HEK293T (cell line): Measurements from ENCODE around the gene SIK2.

Experiments used
- BHLHE40 ChIP-seq: fragments of 450-650 bp; IDR thresholded peaks from 2 replicates; pipeline ENCODE4 v1.6.1; 2016; ENCODE audit warnings: mild to moderate bottlenecking, moderate library complexity, borderline replicate concordance
- CTBP1 ChIP-seq: fragments of 450-650 bp; IDR thresholded peaks from 2 replicates; pipeline ENCODE4 v1.6.1; 2016; ENCODE audit warnings: borderline replicate concordance
- ELF4 ChIP-seq: fragments of 450-650 bp; IDR thresholded peaks from 2 replicates; pipeline ENCODE4 v1.6.1; 2017; ENCODE audit warnings: antibody characterized with exemption
- FOXK2 ChIP-seq: fragments of 450-650 bp; IDR thresholded peaks from 2 replicates; pipeline ENCODE4 v1.6.1; 2016; ENCODE audit warnings: mild to moderate bottlenecking
- FOXM1 ChIP-seq: fragments of 450-650 bp; IDR thresholded peaks from 2 replicates; pipeline ENCODE4 v1.6.1; 2017; ENCODE audit warnings: mild to moderate bottlenecking, borderline replicate concordance
- HDGF ChIP-seq: fragments of 450-650 bp; IDR thresholded peaks from 2 replicates; pipeline ENCODE4 v1.6.1; 2017; ENCODE audit warnings: antibody characterized with exemption, borderline replicate concordance
- L3MBTL2 ChIP-seq: fragments of 450-650 bp; conservative IDR thresholded peaks from 2 replicates; pipeline ENCODE4 v1.6.1; 2016; ENCODE audit warnings: mild to moderate bottlenecking
- LEF1 ChIP-seq: fragments of 450-650 bp; IDR thresholded peaks from 2 replicates; pipeline ENCODE4 v1.6.1; 2017; ENCODE audit warnings: mild to moderate bottlenecking, borderline replicate concordance
- NFRKB ChIP-seq: fragments of 450-650 bp; IDR thresholded peaks from 2 replicates; pipeline ENCODE4 v1.6.1; 2016; ENCODE audit warnings: mild to moderate bottlenecking, moderate library complexity
- PKNOX1 ChIP-seq: fragments of 450-650 bp; IDR thresholded peaks from 2 replicates; pipeline ENCODE4 v1.6.1; 2016
- SP1 ChIP-seq: fragments of 450-650 bp; IDR thresholded peaks from 2 replicates; pipeline ENCODE4 v1.6.1; 2017
- SUZ12 ChIP-seq: fragments of 450-650 bp; IDR thresholded peaks from 2 replicates; pipeline ENCODE4 v1.6.1; 2016; ENCODE audit warnings: mild to moderate bottlenecking
- TARDBP ChIP-seq: fragments of 450-650 bp; IDR thresholded peaks from 2 replicates; pipeline ENCODE4 v1.6.1; 2016

- TF ChIP-seq HDGF, result no peak
- no peak for TF ChIP-seq CTBP1
- TF ChIP-seq FOXM1, result no peak
- no peak for TF ChIP-seq NFRKB
- no peak for TF ChIP-seq LEF1
- no peak for TF ChIP-seq FOXK2
- no peak for TF ChIP-seq SUZ12
- no peak for TF ChIP-seq TARDBP
- no peak for TF ChIP-seq SP1
- no peak for TF ChIP-seq BHLHE40
- TF ChIP-seq PKNOX1, result no peak
- TF ChIP-seq L3MBTL2, result no peak
- TF ChIP-seq ELF4, result no peak
Observed at GRCh38 chr11:111779118-111779517, 176.9 kb downstream of the SIK2 start.
